H1 (cell line): ENCODE results near the gene ANXA3. TPM values are rescaled to one million over a fixed set of nuclear protein-coding genes. Genes with fewer than 3 reads are reported as not detected.

ENCODE experiments used
- CTCF ChIA-PET: fragments of 300-600 bp; sonication (Branson Sonifier 250); formaldehyde crosslinking; loops from one replicate; lab custom pipeline; 2021; ENCODE audit not compliant: partially characterized antibody; lab: Charles Lee
- POLR2A ChIA-PET: fragments of 300-600 bp; sonication (Branson Sonifier 250); formaldehyde crosslinking; loops from one replicate; lab custom pipeline; 2021; ENCODE audit warnings: inconsistent platforms; ENCODE audit not compliant: partially characterized antibody; lab: Charles Lee
- DNase-seq, 2 experiments: peaks; one replicate each; pipeline versions ENCODE4 v3.0.0 to v3.0.0-alpha.2; 2010 to 2022; ENCODE audit warnings: low spot score in 2 of 2, low read depth in 1 of 2, mixed read lengths in 1 of 2
- FAIRE-seq: peaks from 2 replicates; lab custom pipeline; 2011; peaks lifted over from hg19 to GRCh38; lab: Jason Lieb, UNC
- H2AFZ ChIP-seq: 2 replicates; pipeline ENCODE4 v1.8.1; 2012; ENCODE audit warnings: low read length, inconsistent platforms
- H2AK5ac ChIP-seq: 2 replicates; pipeline ENCODE4 v1.6.1; 2013; ENCODE audit warnings: low read depth, low read length
- H2BK120ac ChIP-seq: replicated peaks from 2 replicates; pipeline ENCODE3; 2013; ENCODE audit warnings: low read depth, low read length, inconsistent platforms
- H2BK12ac ChIP-seq: 2 replicates; pipeline ENCODE4 v1.6.1; 2013; ENCODE audit warnings: low read depth, low read length
- H2BK15ac ChIP-seq: 2 replicates; pipeline ENCODE4 v1.6.1; 2013; ENCODE audit warnings: low read length
- H2BK20ac ChIP-seq: 2 replicates; pipeline ENCODE4 v1.6.1; 2013; ENCODE audit warnings: low read length
- H2BK5ac ChIP-seq: 2 replicates; pipeline ENCODE4 v1.6.1; 2013; ENCODE audit warnings: low read depth, low read length
- H3K14ac ChIP-seq: 2 replicates; pipeline ENCODE4 v1.6.1; 2013; ENCODE audit warnings: inconsistent platforms; ENCODE audit not compliant: insufficient read length
- H3K18ac ChIP-seq: 2 replicates; pipeline ENCODE4 v1.6.1; 2013; ENCODE audit warnings: low read length; ENCODE audit errors: extremely low read depth
- H3K23ac ChIP-seq: 2 replicates; pipeline ENCODE4 v1.6.1; 2013; ENCODE audit warnings: inconsistent platforms; ENCODE audit not compliant: insufficient read length
- H3K23me2 ChIP-seq: 2 replicates; pipeline ENCODE4 v1.6.1; 2013; ENCODE audit warnings: low read depth, low read length
- H3K27ac ChIP-seq: 2 replicates; pipeline ENCODE4 v1.6.1; 2011; ENCODE audit warnings: low read depth, low read length, inconsistent platforms
- H3K27me3 ChIP-seq, 4 experiments: replicated peaks in 1 of 4; 1 replicate in 1 of 4; 2 replicates in 3 of 4; pipeline versions ENCODE4 v1.6.1 to v1.8.1; 2011 to 2013; ENCODE audit warnings: low read length in 3 of 4, mild to moderate bottlenecking in 3 of 4, inconsistent platforms in 2 of 4, mixed read lengths in 2 of 4, moderate library complexity in 1 of 4; ENCODE audit not compliant: control insufficient read depth in 3 of 4, insufficient read depth in 3 of 4; ENCODE audit errors: extremely low read depth in 1 of 4
- H3K36me3 ChIP-seq, 4 experiments: 2 replicates each; pipeline versions ENCODE4 v1.6.1 to v1.8.1; 2011 to 2013; ENCODE audit warnings: mild to moderate bottlenecking in 4 of 4, low read length in 3 of 4, moderate library complexity in 2 of 4, control low read depth in 1 of 4, inconsistent platforms in 1 of 4; ENCODE audit not compliant: insufficient read depth in 4 of 4, control insufficient read depth in 2 of 4
- H3K4ac ChIP-seq: replicated peaks from 2 replicates; pipeline ENCODE3; 2013; ENCODE audit warnings: low read length, low read depth, mixed read lengths, inconsistent platforms; ENCODE audit not compliant: insufficient read length
- H3K4me1 ChIP-seq, 4 experiments: replicated peaks in 1 of 4; 1 replicate in 1 of 4; 2 replicates in 3 of 4; pipeline versions ENCODE4 v1.6.1 to v1.8.1; 2011 to 2013; ENCODE audit warnings: low read length in 3 of 4, inconsistent platforms in 2 of 4, mixed read lengths in 1 of 4; ENCODE audit not compliant: insufficient read depth in 4 of 4, control insufficient read depth in 3 of 4
- H3K4me2 ChIP-seq, 2 experiments: 2 replicates each; pipeline versions ENCODE4 v1.6.1 to v1.8.1; 2011 to 2013; ENCODE audit warnings: low read depth in 2 of 2, low read length in 2 of 2, control low read depth in 1 of 2, inconsistent platforms in 1 of 2, mild to moderate bottlenecking in 1 of 2; ENCODE audit not compliant: insufficient read depth in 1 of 2
- H3K4me3 ChIP-seq, 4 experiments: fragments of 200-600, 300-600 bp in 1 of 4; sonication (generic), shearing (Covaris generic), sonication (Bioruptor Twin) in 1 of 4; 2 replicates each; pipeline versions ENCODE4 v1.5.1 to v1.8.1; 2011 to 2016; ENCODE audit warnings: low read length in 4 of 4, low read depth in 3 of 4, control low read depth in 2 of 4, inconsistent platforms in 2 of 4, mild to moderate bottlenecking in 2 of 4, mixed read lengths in 1 of 4, moderate library complexity in 1 of 4; ENCODE audit not compliant: insufficient read depth in 2 of 4; ENCODE audit errors: extremely low read depth in 1 of 4
- H3K56ac ChIP-seq: replicated peaks from 2 replicates; pipeline ENCODE3; 2013; ENCODE audit warnings: low read depth, mild to moderate bottlenecking, mixed read lengths, low read length, inconsistent platforms; ENCODE audit not compliant: insufficient read length
- H3K79me1 ChIP-seq: 2 replicates; pipeline ENCODE4 v1.6.1; 2013; ENCODE audit warnings: low read depth, low read length, control low read depth
- H3K79me2 ChIP-seq, 2 experiments: 2 replicates each; pipeline versions ENCODE4 v1.6.1 to v1.8.1; 2012 to 2013; ENCODE audit warnings: low read length in 2 of 2, mild to moderate bottlenecking in 2 of 2, inconsistent platforms in 1 of 2; ENCODE audit not compliant: insufficient read depth in 2 of 2, control insufficient read depth in 1 of 2
- H3K9ac ChIP-seq, 4 experiments: replicated peaks in 1 of 4; 1 replicate in 1 of 4; 2 replicates in 3 of 4; pipeline versions ENCODE4 v1.6.1 to v1.8.1; 2011 to 2013; ENCODE audit warnings: low read depth in 3 of 4, low read length in 3 of 4, control low read depth in 2 of 4, mild to moderate bottlenecking in 2 of 4, moderate library complexity in 2 of 4, inconsistent platforms in 1 of 4; ENCODE audit errors: extremely low read depth in 1 of 4
- H3K9me3 ChIP-seq, 2 experiments: 2 replicates each; pipeline versions ENCODE4 v1.6.1 to v1.8.1; 2012 to 2013; ENCODE audit warnings: mild to moderate bottlenecking in 2 of 2, moderate library complexity in 2 of 2, control low read depth in 1 of 2, inconsistent platforms in 1 of 2, low read depth in 1 of 2, low read length in 1 of 2, mixed read lengths in 1 of 2; ENCODE audit not compliant: insufficient read depth in 2 of 2
- H4K20me1 ChIP-seq, 2 experiments: replicated peaks in 1 of 2; 2 replicates each; pipeline versions ENCODE3 to v1.8.1; 2011 to 2013; ENCODE audit warnings: inconsistent platforms in 2 of 2, low read length in 2 of 2, mild to moderate bottlenecking in 1 of 2; ENCODE audit not compliant: insufficient read depth in 2 of 2, control insufficient read depth in 1 of 2
- H4K5ac ChIP-seq: 2 replicates; pipeline ENCODE4 v1.6.1; 2013; ENCODE audit warnings: low read length, low read depth, mixed read lengths, inconsistent platforms; ENCODE audit not compliant: insufficient read length
- H4K8ac ChIP-seq: 2 replicates; pipeline ENCODE4 v1.8.0; 2013; ENCODE audit warnings: mild to moderate bottlenecking, moderate library complexity, low read length, inconsistent platforms; ENCODE audit not compliant: insufficient read depth; ENCODE audit errors: extremely low read depth
- H4K91ac ChIP-seq: replicated peaks from 2 replicates; pipeline ENCODE3; 2013; ENCODE audit warnings: low read length, mixed read lengths, inconsistent platforms; ENCODE audit not compliant: insufficient read length
- BACH1 ChIP-seq: IDR thresholded peaks from 2 replicates; pipeline ENCODE4 v1.6.1; 2012; ENCODE audit warnings: low read length, improper control_type of control experiment
- BRCA1 ChIP-seq: IDR thresholded peaks from 2 replicates; pipeline ENCODE4 v1.6.1; 2012; ENCODE audit warnings: low read depth, low read length, improper control_type of control experiment
- CHD1 ChIP-seq: IDR thresholded peaks from 2 replicates; pipeline ENCODE4 v1.6.1; 2012; ENCODE audit warnings: low read depth, low read length, improper control_type of control experiment
- CREB1 ChIP-seq: IDR thresholded peaks from 2 replicates; pipeline ENCODE4 v1.6.1; 2012; ENCODE audit warnings: inconsistent platforms
- EP300 ChIP-seq, 2 experiments: IDR thresholded peaks; 1 replicate in 1 of 2; 2 replicates in 1 of 2; pipeline ENCODE4 v1.6.1; 2011 to 2012; ENCODE audit warnings: low read depth in 2 of 2, low read length in 2 of 2, mild to moderate bottlenecking in 2 of 2, borderline replicate concordance in 1 of 2, inconsistent platforms in 1 of 2, moderate library complexity in 1 of 2
- FOSL1 ChIP-seq: IDR thresholded peaks from 2 replicates; pipeline ENCODE4 v1.6.1; 2011; ENCODE audit warnings: mild to moderate bottlenecking, low read depth, low read length, moderate library complexity; ENCODE audit not compliant: insufficient read depth
- GABPA ChIP-seq: IDR thresholded peaks from 2 replicates; pipeline ENCODE4 v1.6.1; 2011; ENCODE audit warnings: mild to moderate bottlenecking, low read length, moderate library complexity, borderline replicate concordance; ENCODE audit not compliant: insufficient read depth
- POLR2AphosphoS5 ChIP-seq: IDR thresholded peaks from 2 replicates; pipeline ENCODE4 v1.6.1; 2011; ENCODE audit warnings: low read depth, low read length
- TAF1 ChIP-seq: IDR thresholded peaks from 2 replicates; pipeline ENCODE4 v1.6.1; 2011; ENCODE audit warnings: mild to moderate bottlenecking, low read depth, low read length
- TBP ChIP-seq: IDR thresholded peaks from 2 replicates; pipeline ENCODE4 v1.6.1; 2011; ENCODE audit warnings: low read depth, low read length, improper control_type of control experiment
- WGBS, 2 experiments: shearing (Covaris generic) in 1 of 2; methylation state at CpG; one replicate each; pipeline versions ENCODE4 v1.1.6 to v1.1.7; 2013 to 2015; ENCODE audit warnings: low lambda C conversion rate in 2 of 2, mixed read lengths in 2 of 2, inconsistent platforms in 1 of 2, low coverage in 1 of 2, missing lambda C conversion rate in 1 of 2; ENCODE audit not compliant: insufficient replicate concordance in 2 of 2, insufficient coverage in 1 of 2, insufficient read length in 1 of 2; ENCODE audit errors: extremely low coverage in 1 of 2, missing lambda C conversion rate in 1 of 2; 5-methylcytosine and 5-hydroxymethylcytosine counted together
- polyA plus RNA-seq, 7 experiments: library from polyadenylated mRNA; depleted of rRNA in 3 of 7; stranded (reverse) in 5 of 7; unstranded in 2 of 7; fragments of >200 nt in 5 of 7; fragments of 200-250 nt in 2 of 7; gene quantifications; 1 replicate in 5 of 7; 2 replicates in 1 of 7; 4 replicates in 1 of 7; pipeline versions ENCODE4 v1.2.1 to v1.2.3, GENCODE V29; 2011 to 2013; ENCODE audit warnings: missing spikeins in 2 of 7, mixed read lengths in 2 of 7
- total RNA-seq: library from RNA; stranded (reverse); fragmentation: NEBNext Ultra II Directional; extraction: Animal tissue kit (Norgen Biotek cat#: 25700); gene quantifications from 2 replicates; pipeline ENCODE4 v1.2.1, GENCODE V29; 2021
- TF ChIP-seq, protein P1 (sequence below): IDR thresholded peaks from 2 replicates; pipeline ENCODE4 v1.6.1; 2012; ENCODE audit warnings: inconsistent platforms
- TF ChIP-seq, protein P2 (sequence below): IDR thresholded peaks from 2 replicates; pipeline ENCODE4 v1.6.1; 2011; ENCODE audit warnings: low read depth, mild to moderate bottlenecking, low read length; ENCODE audit not compliant: insufficient read depth
- TF ChIP-seq, protein P3 (sequence below): IDR thresholded peaks from 2 replicates; pipeline ENCODE4 v1.6.1; 2011; ENCODE audit warnings: low read length, improper control_type of control experiment

Gene ANXA3
- total and polyA plus RNA-seq, 2 of the 8 experiments (the other 6 are each of a cell fraction or from before 2014, with no cell fraction given), result 10.3 to 27.3 TPM

DNA sequence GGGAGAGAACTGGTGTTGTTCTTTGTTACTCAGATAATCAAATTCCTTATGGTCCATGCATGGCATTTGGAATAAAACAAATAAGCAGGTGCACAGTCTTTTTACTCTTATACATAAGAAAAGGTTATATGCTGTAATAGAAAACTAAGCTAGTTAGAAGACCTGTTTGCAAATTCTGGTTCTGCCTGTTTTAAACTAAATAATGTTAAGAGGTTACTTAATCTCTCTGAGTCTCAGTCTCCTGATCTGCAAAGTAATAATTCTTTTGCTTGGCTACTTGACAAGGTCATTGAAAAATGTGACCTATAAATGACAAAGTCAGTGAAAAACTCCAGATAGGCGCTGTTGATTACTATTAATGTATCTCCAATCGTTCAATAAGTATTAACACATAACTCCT is 42.5 kb upstream of the ANXA3 start:
- Histone ChIP-seq H2BK5ac (no peak overlapping the region), H2AFZ (no peak overlapping the region), H3K23ac (no peak overlapping the region), H2BK20ac (no peak overlapping the region), H3K4me2 (no peak overlapping the region), H2AK5ac (no peak overlapping the region), H4K8ac (no peak overlapping the region), H3K27me3 (no peaks in the 10 kb centered on the region), H3K79me2 (no peaks in the 10 kb centered on the region), H4K20me1 (peaks cover 0 to 2% of the 10 kb centered on the region in 2 experiments), H3K18ac (no peak overlapping the region), H3K4me3 (no peak overlapping the region), H3K27ac (no peak overlapping the region), H2BK120ac (no peak overlapping the region), H3K9ac (no peak overlapping the region), H3K14ac (no peak overlapping the region), H4K5ac (no peak overlapping the region), H2BK12ac (no peak overlapping the region), H3K4ac (no peak overlapping the region), H3K56ac (no peak overlapping the region), H3K36me3 (peaks cover 17 to 57% (median 47%) of the 10 kb centered on the region in 4 experiments), H3K9me3 (no peaks in the 10 kb centered on the region), H3K23me2 (no peaks in the 10 kb centered on the region), H4K91ac (no peak overlapping the region), H2BK15ac (no peak overlapping the region), H3K79me1 (no peaks in the 10 kb centered on the region; the same call in 1 of the 2 replicates), H3K4me1 (0 out of 7 replicates have a peak, but pooled peaks cover 0 to 6% (median 0%) of the 10 kb centered on the region in 4 experiments)
- DNase-seq, result no peak
- ChIA-PET POLR2A (interaction anchor here (1.2 kb wide), 1 partner anchor 11 kb away, joined by 3 read pairs; no protein-coding TSS in a partner anchor), CTCF (interaction anchor here (1.0 kb wide), 1 partner anchor 189 kb away, joined by 3 read pairs; no protein-coding TSS in a partner anchor)
- 82% methylated on average over 2 of the region's 2 CpGs; no CpG with 5 or more reads in 1 of the 2 experiments for WGBS, 2 experiments
- FAIRE-seq, result no peak
- TF ChIP-seq GABPA (no peak), CHD1 (no peak), EP300 (IDR thresholded peaks at IDR 0.05; ENCODE audit: borderline replicate concordance in 1 of 2, low read depth in 2 of 2, low read length in 2 of 2) (no peak), CREB1 (no peak), TBP (no peak), BACH1 (no peak), FOSL1 (no peak), BRCA1 (no peak), TAF1 (no peak), POLR2AphosphoS5 (no peak)
- TF ChIP-seq, protein P1, sequence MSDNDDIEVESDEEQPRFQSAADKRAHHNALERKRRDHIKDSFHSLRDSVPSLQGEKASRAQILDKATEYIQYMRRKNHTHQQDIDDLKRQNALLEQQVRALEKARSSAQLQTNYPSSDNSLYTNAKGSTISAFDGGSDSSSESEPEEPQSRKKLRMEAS, result no peak
- TF ChIP-seq, protein P2, sequence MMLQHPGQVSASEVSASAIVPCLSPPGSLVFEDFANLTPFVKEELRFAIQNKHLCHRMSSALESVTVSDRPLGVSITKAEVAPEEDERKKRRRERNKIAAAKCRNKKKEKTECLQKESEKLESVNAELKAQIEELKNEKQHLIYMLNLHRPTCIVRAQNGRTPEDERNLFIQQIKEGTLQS, result no peak
- TF ChIP-seq, protein P3, sequence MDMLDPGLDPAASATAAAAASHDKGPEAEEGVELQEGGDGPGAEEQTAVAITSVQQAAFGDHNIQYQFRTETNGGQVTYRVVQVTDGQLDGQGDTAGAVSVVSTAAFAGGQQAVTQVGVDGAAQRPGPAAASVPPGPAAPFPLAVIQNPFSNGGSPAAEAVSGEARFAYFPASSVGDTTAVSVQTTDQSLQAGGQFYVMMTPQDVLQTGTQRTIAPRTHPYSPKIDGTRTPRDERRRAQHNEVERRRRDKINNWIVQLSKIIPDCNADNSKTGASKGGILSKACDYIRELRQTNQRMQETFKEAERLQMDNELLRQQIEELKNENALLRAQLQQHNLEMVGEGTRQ, result no peak
